AG04449 (cell line): ENCODE measurements around the gene VSTM2B.

ENCODE experiments used
- CTCF ChIA-PET: fragments of 350-600 bp; formaldehyde crosslinking; extraction: SDS; loops from one replicate; lab custom pipeline; 2021; ENCODE audit warnings: antibody characterized with exemption; lab: Yijun Ruan, JAX
- POLR2A ChIA-PET: fragments of 400-600, 350-600 bp; formaldehyde crosslinking; extraction: SDS; loops from one replicate; lab custom pipeline; 2020; ENCODE audit warnings: antibody characterized with exemption, inconsistent platforms; lab: Yijun Ruan, JAX
- DNase-seq: peaks from one replicate; pipeline ENCODE4 v3.0.0-alpha.2; 2010; ENCODE audit warnings: low read depth, low spot score
- H3K4me3 ChIP-seq: 2 replicates; pipeline ENCODE4 v1.5.1; 2011; ENCODE audit warnings: low read depth, mild to moderate bottlenecking, control low read depth, low read length
- TF ChIP-seq, protein P1 (sequence below): IDR thresholded peaks from one replicate; pipeline ENCODE4 v1.5.1; 2011; ENCODE audit warnings: mild to moderate bottlenecking, moderate library complexity, low read length, control low read depth, inconsistent platforms; ENCODE audit not compliant: insufficient read depth; ENCODE audit errors: missing control alignments

The VSTM2B gene

DNA sequence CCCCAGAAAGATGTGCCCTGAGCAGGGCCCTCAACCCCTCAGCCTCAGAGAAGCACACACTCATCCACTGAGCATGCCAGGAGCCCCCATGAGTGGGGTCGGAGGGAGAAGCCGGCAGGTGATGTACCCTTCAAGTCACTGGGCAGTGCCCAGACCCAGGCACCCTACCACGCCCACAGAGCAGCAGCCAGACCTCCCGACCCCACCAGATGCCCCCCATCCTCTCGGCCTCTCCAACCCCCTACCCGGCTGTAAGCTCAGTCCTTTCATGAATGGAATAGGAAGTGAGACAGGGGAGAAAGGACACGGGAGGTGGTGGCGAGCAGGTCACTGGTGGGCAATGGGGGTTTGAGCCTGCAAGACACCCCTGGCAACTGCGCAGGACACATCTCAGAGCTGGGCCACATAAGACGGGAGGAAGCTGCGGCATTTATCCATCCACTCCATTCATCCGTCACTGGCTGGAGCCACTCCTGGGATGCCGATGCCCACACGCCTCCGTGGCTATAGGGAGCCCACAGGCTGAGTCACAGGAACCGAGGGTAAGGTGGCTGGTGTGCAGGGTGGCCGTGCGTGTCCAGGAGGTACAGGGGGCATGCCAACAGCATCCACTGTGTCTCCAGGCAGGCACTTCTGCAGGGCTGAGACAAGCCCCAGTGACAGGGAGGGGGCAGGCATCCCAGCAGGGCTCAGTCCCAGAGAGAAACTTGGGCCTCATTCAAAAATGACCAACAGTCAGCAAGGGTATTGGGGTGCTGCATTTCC is 23.8 kb upstream of the VSTM2B start:
- DNase-seq: no peak
- ChIA-PET CTCF (no interaction called here), POLR2A (no interaction called here)
- no peak overlapping the region for H3K4me3 ChIP-seq
- TF ChIP-seq, protein P1, sequence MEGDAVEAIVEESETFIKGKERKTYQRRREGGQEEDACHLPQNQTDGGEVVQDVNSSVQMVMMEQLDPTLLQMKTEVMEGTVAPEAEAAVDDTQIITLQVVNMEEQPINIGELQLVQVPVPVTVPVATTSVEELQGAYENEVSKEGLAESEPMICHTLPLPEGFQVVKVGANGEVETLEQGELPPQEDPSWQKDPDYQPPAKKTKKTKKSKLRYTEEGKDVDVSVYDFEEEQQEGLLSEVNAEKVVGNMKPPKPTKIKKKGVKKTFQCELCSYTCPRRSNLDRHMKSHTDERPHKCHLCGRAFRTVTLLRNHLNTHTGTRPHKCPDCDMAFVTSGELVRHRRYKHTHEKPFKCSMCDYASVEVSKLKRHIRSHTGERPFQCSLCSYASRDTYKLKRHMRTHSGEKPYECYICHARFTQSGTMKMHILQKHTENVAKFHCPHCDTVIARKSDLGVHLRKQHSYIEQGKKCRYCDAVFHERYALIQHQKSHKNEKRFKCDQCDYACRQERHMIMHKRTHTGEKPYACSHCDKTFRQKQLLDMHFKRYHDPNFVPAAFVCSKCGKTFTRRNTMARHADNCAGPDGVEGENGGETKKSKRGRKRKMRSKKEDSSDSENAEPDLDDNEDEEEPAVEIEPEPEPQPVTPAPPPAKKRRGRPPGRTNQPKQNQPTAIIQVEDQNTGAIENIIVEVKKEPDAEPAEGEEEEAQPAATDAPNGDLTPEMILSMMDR: no peak

DNA sequence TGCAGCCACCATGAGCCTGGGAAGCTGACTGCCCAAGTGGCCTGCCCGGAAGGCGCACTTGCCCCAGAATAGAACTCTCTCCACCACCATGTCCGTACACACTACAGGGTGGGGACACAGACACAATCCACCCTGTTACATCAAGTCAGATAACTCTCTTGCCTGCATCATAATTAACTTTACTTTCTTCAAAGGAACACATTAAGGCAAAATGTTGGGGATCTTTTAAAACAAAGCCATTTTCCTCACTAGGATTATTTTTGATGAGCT is 23.3 kb upstream of the VSTM2B start:
- no peak overlapping the region for H3K4me3 ChIP-seq
- CTCF ChIA-PET: no interaction called here

DNA sequence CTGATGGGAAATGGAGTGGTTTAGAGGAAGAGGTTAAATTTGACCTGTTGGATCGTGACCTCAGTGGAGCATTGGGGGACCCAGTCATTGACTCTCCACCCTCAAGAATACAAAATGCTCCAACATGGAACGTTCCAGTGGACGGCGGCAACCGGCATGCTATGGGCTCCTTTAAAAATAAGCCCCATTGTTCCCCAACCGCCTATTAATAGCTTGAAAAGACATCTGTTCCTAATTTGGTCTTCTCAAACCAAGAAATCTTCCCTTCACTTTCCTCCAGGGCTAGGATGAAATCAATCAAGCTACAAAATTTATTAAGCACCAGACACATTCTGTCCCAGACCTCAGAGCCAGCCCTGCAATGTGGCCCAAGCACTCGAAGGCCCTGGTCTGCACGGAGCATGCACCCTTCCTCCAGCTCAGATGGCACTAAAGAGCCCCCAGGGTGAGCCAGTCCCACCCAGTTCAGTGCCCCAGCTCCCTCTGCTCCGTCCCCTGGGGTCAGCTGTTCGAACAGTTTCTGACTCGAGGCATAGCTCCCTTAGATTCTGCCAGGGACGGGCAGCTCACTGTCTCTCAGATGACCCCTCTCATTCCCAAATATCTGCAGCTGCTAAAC is 22.5 kb upstream of the VSTM2B start:
- POLR2A ChIA-PET: no interaction called here

More for the DNA sequence above, 23.3 kb upstream of the VSTM2B start:
- no peak for DNase-seq
- POLR2A ChIA-PET: no interaction called here
- TF ChIP-seq, protein P1: no peak

DNA sequence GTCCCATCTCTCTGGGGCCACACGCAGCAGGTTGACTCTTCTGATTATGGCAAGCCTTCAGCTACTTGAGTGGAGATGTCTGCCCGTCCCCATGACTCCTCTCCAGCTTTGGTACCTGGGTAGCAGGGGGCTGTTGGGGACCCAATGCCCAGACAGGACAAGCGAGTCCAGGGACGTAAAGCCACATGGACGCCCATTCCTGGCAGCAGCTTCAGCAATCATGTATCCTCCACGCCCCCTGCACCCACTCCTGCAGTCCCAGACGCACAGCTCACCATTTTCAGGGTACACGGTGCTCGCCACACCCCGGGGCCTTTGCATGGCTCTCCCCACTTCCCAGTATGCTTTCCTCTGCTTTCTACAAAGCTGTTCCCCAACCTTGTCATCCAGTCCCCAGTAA is 22.0 kb upstream of the VSTM2B start:
- ChIA-PET CTCF (no interaction called here), POLR2A (no interaction called here)
- DNase-seq: no peak
- TF ChIP-seq, protein P1: no peak
- no peak overlapping the region for H3K4me3 ChIP-seq

More for the DNA sequence above, 22.5 kb upstream of the VSTM2B start:
- H3K4me3 ChIP-seq: no peak overlapping the region
- CTCF ChIA-PET: no interaction called here
- TF ChIP-seq, protein P1: no peak
- no peak for DNase-seq

DNA sequence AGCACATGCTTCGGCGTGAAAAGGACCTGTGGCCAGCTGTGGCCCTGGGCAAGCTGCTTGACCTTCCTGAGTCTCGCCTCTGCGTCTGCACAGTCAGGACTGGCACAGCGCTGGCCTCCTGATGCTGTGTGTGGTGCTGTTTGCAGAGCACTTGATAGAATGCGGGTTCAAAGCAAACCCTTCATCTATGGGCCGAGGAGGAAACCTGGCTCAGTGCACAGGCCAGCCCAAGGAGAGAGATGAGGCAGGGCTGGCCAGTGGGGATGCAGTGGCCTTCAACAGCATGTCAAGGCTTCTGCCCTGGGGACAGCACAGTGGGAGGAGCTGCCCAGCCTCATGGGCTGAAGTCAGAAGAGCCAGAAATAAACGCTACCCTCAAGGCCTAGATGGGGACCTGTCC is 21.3 kb upstream of the VSTM2B start:
- TF ChIP-seq, protein P1: no peak
- no peak overlapping the region for H3K4me3 ChIP-seq
- no peak for DNase-seq
- POLR2A ChIA-PET: no interaction called here
- CTCF ChIA-PET: no interaction called here

DNA sequence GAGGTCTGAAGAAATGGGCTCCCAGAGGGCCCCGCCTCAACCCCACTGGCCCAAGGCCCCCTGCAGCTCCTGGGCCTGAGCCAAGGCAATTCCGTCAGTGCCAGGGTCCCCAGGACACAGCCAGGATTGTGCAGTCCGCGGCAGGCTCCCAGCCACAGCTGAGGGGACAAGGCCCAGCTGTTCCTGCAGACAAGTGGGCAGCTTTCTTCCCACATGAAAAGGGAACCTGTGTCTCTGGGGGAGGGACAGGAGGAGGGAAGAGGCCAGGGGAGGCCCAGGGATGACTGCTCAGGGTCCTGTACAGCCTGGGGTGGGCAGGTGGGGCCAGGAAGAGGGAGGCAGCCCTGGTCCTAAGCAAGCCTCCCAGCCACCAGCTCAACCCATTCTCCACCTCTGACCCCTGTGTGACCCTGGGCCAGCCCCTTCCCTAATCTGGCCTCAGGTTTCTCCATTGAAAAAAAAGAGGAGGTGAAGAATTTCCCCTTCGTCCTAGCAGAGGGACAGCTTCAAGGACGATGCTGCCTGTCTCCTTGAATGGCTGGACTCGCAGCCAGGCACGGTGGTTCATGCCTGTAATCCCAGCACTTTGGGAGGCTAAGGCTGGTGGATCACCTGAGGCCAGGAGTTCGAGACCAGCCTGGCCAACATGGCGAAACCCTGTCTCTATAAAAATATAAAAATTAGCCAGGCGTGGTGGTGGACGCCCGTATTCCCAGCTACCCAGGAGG is 20.5 kb upstream of the VSTM2B start:
- TF ChIP-seq, protein P1: no peak
- ChIA-PET CTCF (no interaction called here), POLR2A (no interaction called here)
- H3K4me3 ChIP-seq: no peak overlapping the region
- DNase-seq: no peak
